ENCODE measurements around the gene MBD2. TPM values are rescaled to one million over a fixed set of nuclear protein-coding genes. Genes with fewer than 3 reads are reported as not detected.

MBD2 gene
- total RNA-seq, 1 donor from 2014 or later, result 102 TPM

GRCh38 chr18:54148678-54149077 is 75.8 kb downstream of the MBD2 start:
- H3K27ac ChIP-seq, result no peak overlapping the region
- H3K27me3 ChIP-seq (ENCODE audit: low read depth), result no peaks in the 10 kb centered on the region
- no peaks in the 10 kb centered on the region for H3K9me3 ChIP-seq
- no peak overlapping the region for H3K4me3 ChIP-seq
- peaks cover 9% of the 10 kb centered on the region for H3K36me3 ChIP-seq
- no peak for DNase-seq
- intact Hi-C loops (cut with DNase I), result no loop called here
- no peak for ATAC-seq
- no peaks in the 10 kb centered on the region for H3K4me1 ChIP-seq
- TF ChIP-seq, protein P1, sequence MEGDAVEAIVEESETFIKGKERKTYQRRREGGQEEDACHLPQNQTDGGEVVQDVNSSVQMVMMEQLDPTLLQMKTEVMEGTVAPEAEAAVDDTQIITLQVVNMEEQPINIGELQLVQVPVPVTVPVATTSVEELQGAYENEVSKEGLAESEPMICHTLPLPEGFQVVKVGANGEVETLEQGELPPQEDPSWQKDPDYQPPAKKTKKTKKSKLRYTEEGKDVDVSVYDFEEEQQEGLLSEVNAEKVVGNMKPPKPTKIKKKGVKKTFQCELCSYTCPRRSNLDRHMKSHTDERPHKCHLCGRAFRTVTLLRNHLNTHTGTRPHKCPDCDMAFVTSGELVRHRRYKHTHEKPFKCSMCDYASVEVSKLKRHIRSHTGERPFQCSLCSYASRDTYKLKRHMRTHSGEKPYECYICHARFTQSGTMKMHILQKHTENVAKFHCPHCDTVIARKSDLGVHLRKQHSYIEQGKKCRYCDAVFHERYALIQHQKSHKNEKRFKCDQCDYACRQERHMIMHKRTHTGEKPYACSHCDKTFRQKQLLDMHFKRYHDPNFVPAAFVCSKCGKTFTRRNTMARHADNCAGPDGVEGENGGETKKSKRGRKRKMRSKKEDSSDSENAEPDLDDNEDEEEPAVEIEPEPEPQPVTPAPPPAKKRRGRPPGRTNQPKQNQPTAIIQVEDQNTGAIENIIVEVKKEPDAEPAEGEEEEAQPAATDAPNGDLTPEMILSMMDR (IDR thresholded peaks at IDR 0.05), result no peak

- ATAC-seq (no peak), DNase-seq (no peak)
- TF ChIP-seq, protein P1 (IDR thresholded peaks at IDR 0.05), result no peak
- H3K4me1 ChIP-seq, result no peaks in the 10 kb centered on the region
- peaks cover 4% of the 10 kb centered on the region for H3K36me3 ChIP-seq
- intact Hi-C loops (cut with DNase I), result no loop called here
- H3K9me3 ChIP-seq, result no peaks in the 10 kb centered on the region
- no peak overlapping the region for H3K27ac ChIP-seq
- H3K27me3 ChIP-seq (ENCODE audit: low read depth), result no peaks in the 10 kb centered on the region
- H3K4me3 ChIP-seq, result no peak overlapping the region
Observed at GRCh38 chr18:54148151-54148550, 76.3 kb downstream of the MBD2 start.

GRCh38 chr18:54147439-54147838 is 77.0 kb downstream of the MBD2 start:
- TF ChIP-seq, protein P1 (IDR thresholded peaks at IDR 0.05), result no peak
- no peaks in the 10 kb centered on the region for H3K9me3 ChIP-seq
- no peaks in the 10 kb centered on the region for H3K4me1 ChIP-seq
- intact Hi-C loops (cut with DNase I), result no loop called here
- DNase-seq (no peak), ATAC-seq (no peak)
- no peak overlapping the region for H3K27ac ChIP-seq
- H3K36me3 ChIP-seq, result no peaks in the 10 kb centered on the region
- no peak overlapping the region for H3K4me3 ChIP-seq
- no peaks in the 10 kb centered on the region for H3K27me3 ChIP-seq (ENCODE audit: low read depth)

- DNase-seq (no peak), ATAC-seq (no peak)
- H3K27ac ChIP-seq, result no peak overlapping the region
- no peaks in the 10 kb centered on the region for H3K27me3 ChIP-seq (ENCODE audit: low read depth)
- TF ChIP-seq, protein P1 (IDR thresholded peaks at IDR 0.05), result no peak
- H3K36me3 ChIP-seq, result no peaks in the 10 kb centered on the region
- H3K4me1 ChIP-seq, result no peaks in the 10 kb centered on the region
- H3K4me3 ChIP-seq, result no peak overlapping the region
- intact Hi-C loops (cut with DNase I), result no loop called here
- no peaks in the 10 kb centered on the region for H3K9me3 ChIP-seq
Observed at GRCh38 chr18:54141041-54141608, 83.3 kb downstream of the MBD2 start.

DNA sequence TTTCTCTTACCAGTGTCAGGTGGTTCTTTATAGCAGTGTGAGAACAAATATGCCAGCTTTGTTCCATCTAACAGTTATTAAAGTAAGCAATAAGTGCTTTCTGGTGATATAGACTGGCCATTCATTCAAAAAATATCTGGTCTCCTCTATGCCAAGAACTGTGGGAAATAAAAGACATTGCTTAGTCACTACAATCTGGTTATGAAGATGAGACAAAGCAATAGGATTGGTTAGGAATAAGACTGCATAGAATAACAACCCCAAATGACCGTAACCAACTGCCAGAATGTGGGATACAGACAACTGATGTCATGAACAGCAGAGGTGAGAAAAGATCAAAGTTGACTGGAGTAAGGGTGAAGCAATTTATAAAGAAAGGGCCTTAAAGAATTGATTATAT is 83.8 kb downstream of the MBD2 start:
- Histone ChIP-seq H3K4me1 (no peaks in the 10 kb centered on the region), H3K27me3 (ENCODE audit: low read depth) (no peaks in the 10 kb centered on the region), H3K4me3 (no peak overlapping the region), H3K27ac (no peak overlapping the region), H3K36me3 (no peaks in the 10 kb centered on the region), H3K9me3 (no peaks in the 10 kb centered on the region)
- TF ChIP-seq, protein P1 (IDR thresholded peaks at IDR 0.05), result no peak
- no peak for ATAC-seq
- no peak for DNase-seq
- intact Hi-C loops (cut with DNase I), result no loop called here

Measured in lower lobe of right lung (tissue), 2 donors.